GM12878 (cell line): ENCODE measurements around the gene EML1. TPM values are rescaled to one million over a fixed set of nuclear protein-coding genes. Genes with fewer than 3 reads are reported as not detected.
A peak's percentile ranks its signal among the peaks of the same experiment; 100 is the strongest.

Experiments
- BACH1 ChIP-seq: fragments of 450-650 bp; IDR thresholded peaks from 2 replicates; pipeline ENCODE4 v1.6.1; 2017; ENCODE audit warnings: mild to moderate bottlenecking, borderline replicate concordance
- BHLHE40 ChIP-seq, 2 experiments: fragments of 450-650 bp in 1 of 2; IDR thresholded peaks; 2 replicates each; pipeline ENCODE4 v1.6.1; 2011 to 2017; ENCODE audit warnings: low read depth in 2 of 2, borderline replicate concordance in 1 of 2, improper control_type of control experiment in 1 of 2, low read length in 1 of 2, mild to moderate bottlenecking in 1 of 2
- CBFB ChIP-seq: IDR thresholded peaks from 2 replicates; pipeline ENCODE4 v1.6.1; 2016; ENCODE audit warnings: antibody characterized with exemption, low read depth
- CBX5 ChIP-seq: sonication (generic); IDR thresholded peaks from 2 replicates; pipeline ENCODE4 v1.6.1; 2016; ENCODE audit warnings: low read depth, moderate library complexity, mild to moderate bottlenecking, inconsistent platforms
- CREB1 ChIP-seq: IDR thresholded peaks from 2 replicates; pipeline ENCODE4 v1.6.1; 2012; ENCODE audit warnings: low read depth, mild to moderate bottlenecking, inconsistent platforms
- ETV6 ChIP-seq, 2 experiments: fragments of 450-650 bp in 1 of 2; IDR thresholded peaks in 1 of 2; conservative IDR thresholded peaks in 1 of 2; 2 replicates each; pipeline ENCODE4 v1.6.1; 2014; ENCODE audit warnings: antibody characterized with exemption in 1 of 2, borderline replicate concordance in 1 of 2, low read depth in 1 of 2, mild to moderate bottlenecking in 1 of 2, moderate library complexity in 1 of 2
- FOXK2 ChIP-seq: fragments of 450-650 bp; IDR thresholded peaks from 2 replicates; pipeline ENCODE4 v1.6.1; 2017; ENCODE audit warnings: mild to moderate bottlenecking, moderate library complexity
- JUNB ChIP-seq: IDR thresholded peaks from 2 replicates; pipeline ENCODE4 v1.6.1; 2016; ENCODE audit warnings: antibody characterized with exemption, mild to moderate bottlenecking
- MXI1 ChIP-seq: fragments of 150-350 bp; IDR thresholded peaks from 2 replicates; pipeline ENCODE4 v1.6.1; 2011; ENCODE audit warnings: low read depth, mild to moderate bottlenecking, inconsistent platforms, low read length, improper control_type of control experiment
- NBN ChIP-seq: fragments of 450-650 bp; IDR thresholded peaks from 2 replicates; pipeline ENCODE4 v1.6.1; 2016
- NR2F1 ChIP-seq: fragments of 450-650 bp; conservative IDR thresholded peaks from 2 replicates; pipeline ENCODE4 v1.6.1; 2017; ENCODE audit warnings: mild to moderate bottlenecking
- PAX5 ChIP-seq: IDR thresholded peaks from 2 replicates; pipeline ENCODE4 v1.6.1; 2011; ENCODE audit warnings: low read depth, low read length, borderline replicate concordance
- TBL1XR1 ChIP-seq: IDR thresholded peaks from 2 replicates; pipeline ENCODE4 v1.6.1; 2012; ENCODE audit warnings: low read depth, low read length, improper control_type of control experiment
- ZNF217 ChIP-seq: fragments of 450-650 bp; IDR thresholded peaks from 2 replicates; pipeline ENCODE4 v1.6.1; 2017; ENCODE audit warnings: antibody characterized with exemption, mild to moderate bottlenecking
- ZSCAN29 ChIP-seq: fragments of 450-650 bp; IDR thresholded peaks from 2 replicates; pipeline ENCODE4 v1.6.1; 2017; ENCODE audit warnings: mild to moderate bottlenecking, moderate library complexity
- polyA plus RNA-seq, 11 experiments: library from polyadenylated mRNA; depleted of rRNA in 4 of 11; unstranded in 6 of 11; stranded (reverse) in 5 of 11; fragments of >200 nt; fragmentation: Nextera tagmentation in 4 of 11; fragmentation: Illumina TruSeq in 1 of 11; extraction: Ambion mirVana in 4 of 11; extraction: Trizol in 1 of 11; gene quantifications; 1 replicate in 1 of 11; 2 replicates in 10 of 11; pipeline versions ENCODE4 v1.2.1 to v1.2.3, GENCODE V29; 2011 to 2016; ENCODE audit warnings: inconsistent platforms in 2 of 11, missing spikeins in 2 of 11, low read depth in 1 of 11
- total RNA-seq, 4 experiments: library from RNA; depleted of rRNA in 3 of 4; stranded (reverse); fragments of >200 nt in 3 of 4; fragmentation: Illumina TruSeq in 1 of 4; extraction: Trizol in 1 of 4; gene quantifications; 2 replicates each; pipeline versions ENCODE4 v1.2.1 to v1.2.3, GENCODE V29; 2013 to 2021
- TF ChIP-seq, protein P1 (sequence below): fragments of 450-650 bp; IDR thresholded peaks from 2 replicates; pipeline ENCODE4 v1.6.1; 2016; ENCODE audit warnings: mild to moderate bottlenecking
- TF ChIP-seq, protein P2 (sequence below): IDR thresholded peaks from 2 replicates; pipeline ENCODE4 v1.6.1; 2012; ENCODE audit warnings: low read depth, low read length, improper control_type of control experiment
- TF ChIP-seq, protein P3 (sequence below): fragments of 450-650 bp; IDR thresholded peaks from 2 replicates; pipeline ENCODE4 v1.6.1; 2017; ENCODE audit warnings: low read depth, mild to moderate bottlenecking, moderate library complexity
- TF ChIP-seq, protein P4 (sequence below): fragments of 450-650 bp; IDR thresholded peaks from 2 replicates; pipeline ENCODE4 v1.6.1; 2017; ENCODE audit warnings: mild to moderate bottlenecking, moderate library complexity
- TF ChIP-seq, protein P5 (sequence below): IDR thresholded peaks from 2 replicates; pipeline ENCODE4 v1.6.1; 2012; ENCODE audit warnings: low read length, inconsistent platforms

Gene EML1
- total and polyA plus RNA-seq, 10 of the 15 experiments (the other 5 are each of a cell fraction or from before 2014, with no cell fraction given), result 0.05 to 3.4 (median 0.11) TPM; not detected in 3

DNA sequence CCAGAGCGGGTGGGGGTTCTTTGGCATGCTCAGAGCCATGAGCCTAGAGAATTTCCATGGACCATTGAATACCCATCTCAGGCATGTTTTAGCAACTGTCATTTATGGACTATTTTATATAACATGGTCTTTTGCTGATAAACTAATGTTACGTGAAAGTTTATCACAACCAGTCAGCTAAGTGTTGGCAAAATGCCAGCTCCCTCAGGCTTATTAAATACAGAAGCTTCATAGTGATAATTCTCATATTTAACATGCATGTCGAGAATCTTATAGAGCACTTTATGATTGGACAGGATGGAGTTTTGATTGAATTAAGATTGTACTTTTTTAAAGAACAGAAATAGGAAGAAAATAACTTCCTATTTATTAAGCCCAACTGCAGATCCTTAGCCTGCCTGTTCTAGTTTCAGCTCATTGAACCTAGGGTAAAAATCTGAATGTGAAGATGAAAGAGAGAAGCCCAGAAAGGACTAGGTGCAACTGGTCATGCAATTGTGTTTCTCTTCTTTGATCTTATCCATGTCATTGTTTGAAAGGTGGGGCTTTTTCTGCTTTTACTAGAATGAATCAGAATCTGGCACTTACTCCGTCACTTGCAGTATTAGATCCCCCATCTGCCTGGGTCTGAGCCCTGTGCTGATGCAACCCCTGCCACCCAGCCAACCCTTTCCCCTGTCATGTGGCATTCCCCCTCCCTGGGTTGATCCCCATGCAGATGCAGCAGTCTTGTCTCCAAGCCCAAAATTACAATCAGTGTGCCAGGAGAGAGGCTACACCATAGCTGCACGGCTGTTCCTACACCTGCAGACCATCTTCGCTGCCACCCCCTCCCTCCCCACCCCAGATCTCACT lies 137.4 kb downstream of the EML1 start (continued):
- TF ChIP-seq BHLHE40 (IDR thresholded peaks at IDR 0.05; ENCODE audit: borderline replicate concordance in 1 of 2, low read depth in 2 of 2, low read length in 1 of 2) (peak in 1 of 2 experiments; percentile 53; a peak in 1 of 4 replicates), CBFB (no peak), NR2F1 (peak; percentile 68), ZNF217 (no peak), FOXK2 (no peak), CBX5 (no peak), NBN (peak; percentile 82; the same call in 1 of the 2 replicates), PAX5 (peak; percentile 86), ZSCAN29 (no peak), BACH1 (0 out of 2 replicates have a peak, but pooled peaks have one; percentile 20), ETV6 (conservative IDR thresholded peaks at IDR 0.05 in 1 of 2, IDR thresholded peaks at IDR 0.05 in 1 of 2; ENCODE audit: borderline replicate concordance in 1 of 2, low read depth in 1 of 2) (peak in 1 of 2 experiments; percentile 38; a peak in 1 of 4 replicates), CREB1 (peak; percentile 79), TBL1XR1 (0 out of 2 replicates have a peak, but pooled peaks have one; percentile 27), MXI1 (no peak), JUNB (peak; percentile 91)
- TF ChIP-seq, protein P1, sequence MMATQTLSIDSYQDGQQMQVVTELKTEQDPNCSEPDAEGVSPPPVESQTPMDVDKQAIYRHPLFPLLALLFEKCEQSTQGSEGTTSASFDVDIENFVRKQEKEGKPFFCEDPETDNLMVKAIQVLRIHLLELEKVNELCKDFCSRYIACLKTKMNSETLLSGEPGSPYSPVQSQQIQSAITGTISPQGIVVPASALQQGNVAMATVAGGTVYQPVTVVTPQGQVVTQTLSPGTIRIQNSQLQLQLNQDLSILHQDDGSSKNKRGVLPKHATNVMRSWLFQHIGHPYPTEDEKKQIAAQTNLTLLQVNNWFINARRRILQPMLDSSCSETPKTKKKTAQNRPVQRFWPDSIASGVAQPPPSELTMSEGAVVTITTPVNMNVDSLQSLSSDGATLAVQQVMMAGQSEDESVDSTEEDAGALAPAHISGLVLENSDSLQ, result no peak
- TF ChIP-seq, protein P2, sequence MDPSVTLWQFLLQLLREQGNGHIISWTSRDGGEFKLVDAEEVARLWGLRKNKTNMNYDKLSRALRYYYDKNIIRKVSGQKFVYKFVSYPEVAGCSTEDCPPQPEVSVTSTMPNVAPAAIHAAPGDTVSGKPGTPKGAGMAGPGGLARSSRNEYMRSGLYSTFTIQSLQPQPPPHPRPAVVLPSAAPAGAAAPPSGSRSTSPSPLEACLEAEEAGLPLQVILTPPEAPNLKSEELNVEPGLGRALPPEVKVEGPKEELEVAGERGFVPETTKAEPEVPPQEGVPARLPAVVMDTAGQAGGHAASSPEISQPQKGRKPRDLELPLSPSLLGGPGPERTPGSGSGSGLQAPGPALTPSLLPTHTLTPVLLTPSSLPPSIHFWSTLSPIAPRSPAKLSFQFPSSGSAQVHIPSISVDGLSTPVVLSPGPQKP, result no peak
- TF ChIP-seq, protein P3, sequence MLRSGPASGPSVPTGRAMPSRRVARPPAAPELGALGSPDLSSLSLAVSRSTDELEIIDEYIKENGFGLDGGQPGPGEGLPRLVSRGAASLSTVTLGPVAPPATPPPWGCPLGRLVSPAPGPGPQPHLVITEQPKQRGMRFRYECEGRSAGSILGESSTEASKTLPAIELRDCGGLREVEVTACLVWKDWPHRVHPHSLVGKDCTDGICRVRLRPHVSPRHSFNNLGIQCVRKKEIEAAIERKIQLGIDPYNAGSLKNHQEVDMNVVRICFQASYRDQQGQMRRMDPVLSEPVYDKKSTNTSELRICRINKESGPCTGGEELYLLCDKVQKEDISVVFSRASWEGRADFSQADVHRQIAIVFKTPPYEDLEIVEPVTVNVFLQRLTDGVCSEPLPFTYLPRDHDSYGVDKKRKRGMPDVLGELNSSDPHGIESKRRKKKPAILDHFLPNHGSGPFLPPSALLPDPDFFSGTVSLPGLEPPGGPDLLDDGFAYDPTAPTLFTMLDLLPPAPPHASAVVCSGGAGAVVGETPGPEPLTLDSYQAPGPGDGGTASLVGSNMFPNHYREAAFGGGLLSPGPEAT, result peak; percentile 95
- TF ChIP-seq, protein P4, sequence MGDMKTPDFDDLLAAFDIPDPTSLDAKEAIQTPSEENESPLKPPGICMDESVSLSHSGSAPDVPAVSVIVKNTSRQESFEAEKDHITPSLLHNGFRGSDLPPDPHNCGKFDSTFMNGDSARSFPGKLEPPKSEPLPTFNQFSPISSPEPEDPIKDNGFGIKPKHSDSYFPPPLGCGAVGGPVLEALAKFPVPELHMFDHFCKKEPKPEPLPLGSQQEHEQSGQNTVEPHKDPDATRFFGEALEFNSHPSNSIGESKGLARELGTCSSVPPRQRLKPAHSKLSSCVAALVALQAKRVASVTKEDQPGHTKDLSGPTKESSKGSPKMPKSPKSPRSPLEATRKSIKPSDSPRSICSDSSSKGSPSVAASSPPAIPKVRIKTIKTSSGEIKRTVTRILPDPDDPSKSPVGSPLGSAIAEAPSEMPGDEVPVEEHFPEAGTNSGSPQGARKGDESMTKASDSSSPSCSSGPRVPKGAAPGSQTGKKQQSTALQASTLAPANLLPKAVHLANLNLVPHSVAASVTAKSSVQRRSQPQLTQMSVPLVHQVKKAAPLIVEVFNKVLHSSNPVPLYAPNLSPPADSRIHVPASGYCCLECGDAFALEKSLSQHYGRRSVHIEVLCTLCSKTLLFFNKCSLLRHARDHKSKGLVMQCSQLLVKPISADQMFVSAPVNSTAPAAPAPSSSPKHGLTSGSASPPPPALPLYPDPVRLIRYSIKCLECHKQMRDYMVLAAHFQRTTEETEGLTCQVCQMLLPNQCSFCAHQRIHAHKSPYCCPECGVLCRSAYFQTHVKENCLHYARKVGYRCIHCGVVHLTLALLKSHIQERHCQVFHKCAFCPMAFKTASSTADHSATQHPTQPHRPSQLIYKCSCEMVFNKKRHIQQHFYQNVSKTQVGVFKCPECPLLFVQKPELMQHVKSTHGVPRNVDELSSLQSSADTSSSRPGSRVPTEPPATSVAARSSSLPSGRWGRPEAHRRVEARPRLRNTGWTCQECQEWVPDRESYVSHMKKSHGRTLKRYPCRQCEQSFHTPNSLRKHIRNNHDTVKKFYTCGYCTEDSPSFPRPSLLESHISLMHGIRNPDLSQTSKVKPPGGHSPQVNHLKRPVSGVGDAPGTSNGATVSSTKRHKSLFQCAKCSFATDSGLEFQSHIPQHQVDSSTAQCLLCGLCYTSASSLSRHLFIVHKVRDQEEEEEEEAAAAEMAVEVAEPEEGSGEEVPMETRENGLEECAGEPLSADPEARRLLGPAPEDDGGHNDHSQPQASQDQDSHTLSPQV, result no peak
- TF ChIP-seq, protein P5, sequence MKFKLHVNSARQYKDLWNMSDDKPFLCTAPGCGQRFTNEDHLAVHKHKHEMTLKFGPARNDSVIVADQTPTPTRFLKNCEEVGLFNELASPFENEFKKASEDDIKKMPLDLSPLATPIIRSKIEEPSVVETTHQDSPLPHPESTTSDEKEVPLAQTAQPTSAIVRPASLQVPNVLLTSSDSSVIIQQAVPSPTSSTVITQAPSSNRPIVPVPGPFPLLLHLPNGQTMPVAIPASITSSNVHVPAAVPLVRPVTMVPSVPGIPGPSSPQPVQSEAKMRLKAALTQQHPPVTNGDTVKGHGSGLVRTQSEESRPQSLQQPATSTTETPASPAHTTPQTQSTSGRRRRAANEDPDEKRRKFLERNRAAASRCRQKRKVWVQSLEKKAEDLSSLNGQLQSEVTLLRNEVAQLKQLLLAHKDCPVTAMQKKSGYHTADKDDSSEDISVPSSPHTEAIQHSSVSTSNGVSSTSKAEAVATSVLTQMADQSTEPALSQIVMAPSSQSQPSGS, result peak; percentile 82
